HG03060 (cell line): ENCODE results near the gene IRS2.

Source experiments
- ATAC-seq: cut with Tn5 transposase; IDR thresholded peaks from one replicate; pipeline ENCODE4 v1.9.1; 2021; ENCODE audit warnings: low read depth, moderate number of reproducible peaks; ENCODE audit not compliant: unreplicated experiment

The IRS2 gene

GRCh38 chr13:109781384-109782065 lies 4.9 kb downstream of the IRS2 start:
- no peak for ATAC-seq

- no peak for ATAC-seq
Observed at GRCh38 chr13:109780845-109781383, 5.5 kb downstream of the IRS2 start.

- no peak for ATAC-seq
Observed at GRCh38 chr13:109779876-109780510, 6.4 kb downstream of the IRS2 start.

GRCh38 chr13:109779074-109779473 lies 7.3 kb downstream of the IRS2 start:
- no peak for ATAC-seq

DNA sequence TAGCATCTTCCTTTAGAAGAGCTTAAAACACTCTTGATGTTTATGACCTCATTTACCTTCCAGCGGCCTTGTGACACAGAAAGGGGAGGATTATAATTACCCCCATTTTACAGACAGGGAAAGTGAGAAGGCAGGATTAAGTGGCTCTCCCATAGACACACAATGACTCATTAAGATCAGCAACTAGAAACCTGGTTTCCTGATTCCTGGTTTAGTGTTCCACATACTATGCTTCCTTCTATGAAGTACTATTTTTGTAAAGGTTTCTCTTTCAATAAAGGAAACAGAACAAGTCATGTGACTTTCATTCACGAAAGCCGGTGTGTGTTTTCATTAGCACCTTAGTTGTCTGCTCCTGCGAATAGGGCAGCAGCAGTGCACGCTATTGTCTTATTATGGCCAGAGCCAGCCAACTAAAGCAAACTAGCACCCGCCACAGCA lies 8.3 kb downstream of the IRS2 start:
- ATAC-seq = no peak

DNA sequence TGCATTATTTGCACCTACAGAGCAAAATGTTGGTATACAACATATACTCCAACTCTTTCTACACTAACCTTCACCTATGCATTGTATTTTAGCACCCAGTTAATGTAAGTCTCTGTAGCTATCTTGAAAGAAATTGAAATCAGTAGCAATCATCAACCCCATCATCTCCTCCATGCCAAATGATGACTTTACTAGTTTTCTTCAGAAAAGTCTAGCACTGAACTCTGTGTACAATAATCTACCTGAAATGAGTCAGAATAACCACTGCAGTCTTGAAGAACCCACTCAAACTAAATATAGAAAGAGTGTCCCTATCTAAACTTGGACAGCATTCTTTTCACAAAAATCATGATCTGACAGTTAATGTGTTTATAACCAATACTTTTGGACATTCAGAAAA lies 9.8 kb downstream of the IRS2 start:
- ATAC-seq = no peak

- no peak for ATAC-seq
Observed at GRCh38 chr13:109773786-109774185, 12.6 kb downstream of the IRS2 start.

- ATAC-seq = no peak
Observed at GRCh38 chr13:109773276-109773675, 13.1 kb downstream of the IRS2 start.

- ATAC-seq = no peak
Observed at GRCh38 chr13:109771926-109772325, 14.5 kb downstream of the IRS2 start.

GRCh38 chr13:109770436-109770835 lies 15.9 kb downstream of the IRS2 start:
- ATAC-seq = no peak

GRCh38 chr13:109769921-109770320 lies 16.5 kb downstream of the IRS2 start:
- ATAC-seq = no peak

DNA sequence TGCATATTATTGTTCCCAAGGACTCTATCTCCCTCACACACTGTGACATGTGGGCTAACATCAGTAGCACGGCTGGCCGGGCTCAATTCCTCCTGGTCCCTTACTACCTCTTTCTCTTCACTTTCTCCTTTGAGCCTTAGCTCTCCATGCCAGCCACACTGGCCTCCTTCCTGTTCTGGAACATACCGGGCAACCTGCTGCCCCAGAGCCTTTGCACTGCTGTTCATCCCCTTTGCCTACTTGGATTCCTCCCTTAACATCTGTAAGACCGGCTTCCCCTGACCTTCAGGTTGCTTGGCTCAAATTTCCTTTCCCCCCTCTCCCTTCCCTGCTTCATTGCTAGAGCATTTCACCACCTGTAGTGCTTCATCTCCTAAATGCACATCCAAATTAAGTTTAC lies 17.1 kb downstream of the IRS2 start:
- ATAC-seq = no peak

GRCh38 chr13:109768616-109769015 lies 17.8 kb downstream of the IRS2 start:
- no peak for ATAC-seq

DNA sequence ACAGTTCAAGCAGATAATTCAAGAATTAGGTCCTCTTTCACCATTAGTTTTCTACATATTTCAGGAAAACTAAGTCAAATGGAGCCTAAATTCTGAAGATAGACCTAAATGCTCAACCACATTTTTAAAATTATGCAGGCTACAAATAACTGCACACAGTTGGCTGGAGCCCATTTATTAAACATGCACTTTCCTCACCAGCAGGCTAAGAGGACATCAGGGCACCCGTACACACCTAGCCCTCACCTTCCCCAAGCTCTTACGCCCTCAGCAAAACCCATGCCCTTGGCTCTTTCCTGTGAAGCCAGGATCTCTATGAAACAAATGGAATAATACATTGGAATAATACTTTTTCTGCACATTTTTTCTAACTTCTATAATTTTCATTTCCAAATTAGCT lies 18.2 kb downstream of the IRS2 start:
- no peak for ATAC-seq

- no peak for ATAC-seq
Observed at GRCh38 chr13:109767023-109767422, 19.4 kb downstream of the IRS2 start.

DNA sequence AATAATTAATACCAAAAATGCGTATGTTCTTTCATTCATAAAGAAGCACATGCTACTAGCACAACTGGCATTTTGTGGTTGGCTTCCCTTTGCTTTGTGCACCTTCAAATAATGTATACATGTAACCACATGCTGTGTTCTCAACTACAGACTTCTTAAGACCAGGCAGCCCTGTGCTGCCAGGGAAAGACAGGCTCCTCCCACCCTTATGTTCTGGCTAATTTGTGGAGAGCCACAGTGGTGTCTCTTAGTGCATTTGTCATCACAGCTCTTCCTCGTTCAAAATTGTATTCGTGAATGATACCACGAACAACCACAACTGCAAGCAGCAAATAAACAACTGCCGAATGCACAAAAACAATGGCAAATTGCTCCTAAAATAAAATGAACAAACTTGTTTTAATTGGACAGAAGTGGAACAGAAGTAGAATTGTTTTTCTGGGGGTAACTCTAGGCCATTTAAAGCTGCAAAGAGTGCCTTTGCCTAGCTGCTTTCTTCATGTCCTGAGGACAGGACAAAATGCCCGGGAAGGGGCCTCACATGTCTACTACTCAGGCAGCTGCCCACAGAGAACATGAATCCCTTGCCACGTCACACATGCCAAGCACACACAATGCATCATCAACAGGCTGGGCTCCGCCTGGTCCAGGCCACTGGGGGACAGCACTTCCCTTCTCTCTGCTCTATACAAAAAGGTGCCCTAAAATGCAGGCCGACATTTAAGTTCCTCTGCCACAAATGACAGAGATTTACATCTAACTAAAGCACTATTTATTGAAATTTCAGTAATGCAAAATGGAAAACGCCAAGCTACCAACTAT lies 21.7 kb downstream of the IRS2 start:
- no peak for ATAC-seq

GRCh38 chr13:109764045-109764444 lies 22.3 kb downstream of the IRS2 start:
- no peak for ATAC-seq

- no peak for ATAC-seq
Observed at GRCh38 chr13:109762791-109763190, 23.6 kb downstream of the IRS2 start.

- ATAC-seq = no peak
Observed at GRCh38 chr13:109761695-109762094, 24.7 kb downstream of the IRS2 start.

DNA sequence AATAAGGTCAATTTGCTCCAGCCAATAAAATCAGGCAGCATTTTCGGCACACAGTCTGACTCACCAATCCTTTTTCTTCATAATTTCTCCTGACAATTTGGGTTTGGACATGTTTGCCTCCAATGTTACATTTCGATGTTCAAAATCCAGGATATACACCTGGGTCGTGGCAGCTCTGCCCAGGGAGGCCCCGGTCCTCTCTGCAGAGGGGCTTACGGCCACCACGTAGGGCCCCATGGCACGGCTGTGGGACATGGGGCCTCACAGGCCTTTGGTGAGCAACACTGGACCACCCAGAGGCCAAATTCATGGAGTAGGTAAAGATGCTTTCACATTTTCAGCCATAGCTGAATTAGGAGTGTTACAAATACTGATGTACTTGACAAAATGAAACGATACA lies 25.4 kb downstream of the IRS2 start:
- no peak for ATAC-seq

DNA sequence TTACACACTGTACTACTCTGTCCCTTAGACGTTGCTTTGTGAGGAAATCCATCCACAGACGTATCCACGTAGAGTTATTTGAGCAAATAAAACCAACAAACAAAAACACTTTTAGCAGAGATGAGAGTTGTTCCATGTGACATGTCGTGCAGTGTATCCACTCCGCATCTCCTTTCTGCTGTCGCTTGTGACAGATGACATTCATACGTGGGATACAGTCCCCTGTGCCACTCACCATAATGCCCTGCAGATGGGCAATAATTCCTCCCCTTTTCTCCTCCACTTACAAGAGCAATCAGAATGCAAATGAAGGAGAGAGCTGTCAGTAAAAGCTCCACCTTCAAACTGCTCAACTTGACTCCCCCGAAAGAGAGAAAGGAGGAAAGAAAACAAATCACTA lies 26.0 kb downstream of the IRS2 start:
- ATAC-seq = no peak
